Activated CD8-positive, alpha-beta memory T cell treated with anti-CD3 and anti-CD28 coated beads for 1 hour (primary cell): ENCODE results near the gene SEMA3D.

Source experiments
- DNase-seq, 2 donors: peaks; one replicate each; pipeline ENCODE4 v3.0.0-alpha.2; 2020; ENCODE audit warnings: low read depth in 1 of 2; ENCODE audit errors: extremely low read depth in 1 of 2

The SEMA3D gene

DNA sequence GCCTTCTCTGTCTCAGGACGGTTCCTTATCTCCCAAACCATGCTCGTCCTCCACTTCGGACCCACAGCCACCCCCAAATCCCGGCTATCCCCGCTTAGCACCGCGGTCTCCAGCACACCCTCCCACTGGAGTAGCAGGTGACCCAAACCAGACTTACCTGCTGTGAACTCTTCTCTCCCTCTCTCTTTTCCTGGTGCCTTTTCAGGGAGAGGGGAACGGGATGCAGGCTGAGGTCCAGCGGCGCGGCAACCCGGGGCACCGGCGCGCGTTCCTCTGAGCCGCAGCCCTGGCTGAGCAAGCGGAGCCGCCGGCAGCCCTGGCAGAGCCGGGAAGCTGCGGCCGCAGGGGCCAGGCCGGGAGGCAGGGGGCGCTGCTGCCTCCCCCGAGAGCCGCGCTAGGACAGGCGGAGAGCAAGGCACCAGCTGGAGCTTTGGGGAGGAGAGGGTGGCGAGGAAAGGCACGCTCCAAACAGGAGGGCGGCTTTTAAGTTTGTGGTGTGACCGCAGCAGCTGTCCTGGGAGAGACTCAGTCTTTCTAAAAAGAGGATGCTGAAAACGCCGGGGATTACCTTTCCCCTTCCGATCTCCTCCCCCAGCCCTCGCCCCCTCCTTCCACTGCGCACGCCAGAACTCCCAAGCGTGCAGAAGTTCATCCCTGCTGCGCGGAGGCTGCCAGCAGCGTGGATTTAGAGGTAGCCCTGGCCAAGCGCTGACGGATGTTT, at the start of gene SEMA3D:
Gene SEMA3D, minus strand, starts transcription at position 536 of the 721 bp plus-strand sequence. CDS start 65,165 bp downstream, outside the sequence.
- DNase-seq, result no peak

DNA sequence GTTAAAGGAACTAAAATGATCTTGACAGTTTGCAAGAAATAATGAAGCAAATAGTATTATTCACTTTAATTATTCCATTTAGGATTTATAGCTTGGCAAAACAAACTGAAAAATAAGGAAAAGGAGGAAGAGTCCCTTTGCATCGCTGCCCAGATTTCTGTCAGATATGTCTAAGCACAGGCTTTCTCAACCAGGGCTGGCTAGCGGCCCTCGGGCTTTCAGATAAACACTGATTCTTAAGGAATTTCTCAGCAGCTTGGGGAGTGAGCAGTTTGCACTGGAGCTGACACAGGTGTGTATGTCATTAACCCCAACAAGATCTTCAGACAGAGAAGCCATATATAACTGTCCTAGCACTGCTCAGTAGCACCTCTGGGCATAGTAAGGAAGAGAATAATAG, 47.9 kb upstream of the SEMA3D start:
- no peak for DNase-seq

DNA sequence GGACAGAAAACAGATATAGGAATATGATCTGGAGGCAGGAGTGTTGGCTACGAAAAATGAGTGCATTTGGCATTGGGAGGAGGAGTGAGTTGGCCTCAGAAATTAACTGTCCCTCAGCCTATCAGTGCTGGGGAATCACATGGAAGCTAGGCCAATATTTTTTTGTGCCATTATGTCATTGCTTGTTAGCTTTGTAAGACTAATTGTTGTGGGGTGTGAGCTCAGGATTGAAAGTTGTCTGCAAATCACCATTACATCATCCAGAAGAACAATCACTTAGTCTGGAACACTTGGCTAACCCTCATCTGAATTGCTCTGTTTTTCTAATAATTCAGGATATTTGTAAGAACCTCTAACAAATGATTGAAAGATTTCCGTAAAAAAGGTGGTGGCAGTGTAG, 45.2 kb upstream of the SEMA3D start:
- no peak for DNase-seq

DNA sequence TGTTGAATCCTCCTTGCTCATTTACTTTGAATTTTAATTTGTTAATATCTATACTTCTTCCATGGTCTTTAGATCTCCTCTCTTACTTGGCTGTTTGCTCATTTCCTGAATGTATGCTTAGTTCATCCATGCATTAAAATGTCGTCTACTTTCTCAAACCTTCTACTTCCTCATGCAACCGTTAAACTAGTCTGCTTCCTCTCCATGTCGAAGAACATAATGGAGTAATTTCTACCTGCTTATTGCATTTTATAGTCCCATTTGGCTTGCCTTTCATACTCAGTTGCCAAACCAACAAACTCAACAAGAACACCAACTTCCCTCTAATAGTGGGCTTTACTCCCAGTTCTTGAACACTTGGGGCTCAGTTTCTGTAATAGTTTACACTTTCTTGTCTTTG, 43.8 kb upstream of the SEMA3D start:
- no peak for DNase-seq

DNA sequence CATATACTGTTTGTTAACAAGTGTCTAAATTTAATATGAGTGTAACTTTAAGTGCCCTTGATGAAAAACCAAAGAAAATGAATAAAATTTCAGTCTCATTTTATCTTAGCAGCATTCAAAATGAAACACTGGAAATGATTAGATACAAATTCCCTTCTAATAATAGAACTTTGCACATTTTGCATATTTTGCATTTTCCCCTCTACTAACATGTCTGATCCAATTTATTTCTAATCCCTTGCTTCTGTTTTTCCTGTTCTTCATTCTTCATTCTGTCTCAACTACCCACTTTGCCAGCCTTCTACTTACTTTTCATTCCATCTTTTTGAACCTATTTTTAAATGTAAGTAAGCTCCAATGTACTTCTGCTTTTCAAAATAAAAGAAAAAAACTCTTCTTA, 42.7 kb upstream of the SEMA3D start:
- no peak for DNase-seq

DNA sequence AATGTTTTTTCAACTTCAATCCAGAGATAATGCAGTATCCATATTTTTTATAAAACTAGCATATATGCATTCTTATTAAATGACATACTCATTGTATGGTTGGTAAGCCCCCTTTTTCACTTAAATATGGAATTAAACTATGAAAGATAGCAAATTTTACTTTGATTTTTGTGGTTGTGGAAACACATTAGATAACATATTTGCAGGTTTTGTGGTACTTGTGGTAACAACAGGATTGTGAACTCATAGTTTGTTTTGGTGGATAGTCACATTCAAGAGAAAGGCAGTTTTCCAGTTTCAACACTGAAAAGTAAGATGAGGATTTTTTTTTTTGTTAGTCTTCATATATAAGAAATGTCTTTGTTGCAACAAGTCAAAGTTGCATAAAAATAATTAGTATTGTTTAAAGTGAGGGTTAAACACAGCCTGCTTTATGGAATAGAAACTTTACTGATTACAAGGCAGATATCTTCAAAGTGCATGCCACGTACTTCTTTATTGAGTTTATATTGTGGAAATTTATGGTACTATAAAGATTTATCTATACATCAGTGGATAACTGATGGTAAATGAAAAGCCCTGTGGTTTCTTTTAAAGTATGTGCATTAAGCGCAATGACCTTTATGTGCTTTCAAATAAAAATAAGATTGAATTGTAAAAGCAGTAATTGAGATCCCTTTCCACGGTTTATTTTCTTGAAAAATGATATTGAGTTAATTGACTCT, 39.7 kb upstream of the SEMA3D start:
- no peak for DNase-seq

DNA sequence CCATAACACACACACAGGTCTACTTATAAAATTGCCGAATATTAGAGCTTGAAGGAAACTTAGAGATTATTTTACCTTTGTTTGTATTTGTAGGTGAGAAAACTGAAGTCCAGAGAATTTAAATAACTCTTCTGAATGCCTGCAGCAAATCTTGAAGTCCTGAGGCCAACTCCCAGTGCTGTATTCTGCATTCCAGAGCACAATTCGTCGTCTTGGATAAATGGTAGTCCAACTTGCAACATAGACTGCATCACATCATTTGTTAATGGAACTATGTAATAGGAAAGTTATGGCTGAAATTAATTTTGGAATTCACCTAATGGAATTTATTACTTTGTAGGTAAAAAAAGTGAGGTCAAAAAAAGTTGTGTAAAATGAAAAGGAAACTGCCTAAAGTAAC, 37.3 kb upstream of the SEMA3D start:
- DNase-seq, result no peak

DNA sequence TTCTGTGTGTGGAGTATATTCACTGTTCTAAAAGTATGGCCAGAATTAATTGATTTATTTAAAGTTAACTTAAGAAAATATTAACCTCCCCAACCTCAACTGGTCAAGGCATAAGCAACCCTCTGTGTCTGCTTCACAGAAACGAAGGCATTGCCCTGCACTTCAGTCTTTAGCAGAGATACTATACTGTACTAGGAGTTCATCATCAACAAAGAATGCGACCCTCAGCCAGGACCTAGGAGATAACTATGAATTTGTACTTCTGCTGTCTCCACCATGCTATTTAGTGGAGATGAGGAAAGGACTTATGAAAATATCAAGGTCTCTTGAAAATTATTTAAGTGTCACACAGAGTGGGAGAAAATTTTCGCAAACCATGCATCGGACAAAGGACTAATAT, 35.7 kb upstream of the SEMA3D start:
- no peak for DNase-seq

DNA sequence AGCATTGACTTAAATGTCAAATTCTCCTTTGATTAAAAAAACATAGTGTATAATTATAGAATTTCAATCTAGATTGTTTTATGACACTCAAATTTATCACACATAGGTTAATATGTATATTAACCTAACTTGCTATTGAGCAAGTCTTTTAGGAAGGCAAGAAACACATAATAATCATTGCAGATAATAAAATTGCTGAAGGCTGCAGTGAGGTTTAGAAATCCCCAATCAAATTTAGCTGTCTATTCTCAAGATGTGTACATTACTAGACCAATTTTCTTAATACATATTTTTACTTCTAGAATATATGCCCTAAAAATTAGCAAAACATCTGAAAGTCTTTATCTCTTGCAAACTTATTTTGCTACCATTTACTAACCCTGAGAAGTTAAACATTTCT, 34.9 kb upstream of the SEMA3D start:
- DNase-seq, result no peak

DNA sequence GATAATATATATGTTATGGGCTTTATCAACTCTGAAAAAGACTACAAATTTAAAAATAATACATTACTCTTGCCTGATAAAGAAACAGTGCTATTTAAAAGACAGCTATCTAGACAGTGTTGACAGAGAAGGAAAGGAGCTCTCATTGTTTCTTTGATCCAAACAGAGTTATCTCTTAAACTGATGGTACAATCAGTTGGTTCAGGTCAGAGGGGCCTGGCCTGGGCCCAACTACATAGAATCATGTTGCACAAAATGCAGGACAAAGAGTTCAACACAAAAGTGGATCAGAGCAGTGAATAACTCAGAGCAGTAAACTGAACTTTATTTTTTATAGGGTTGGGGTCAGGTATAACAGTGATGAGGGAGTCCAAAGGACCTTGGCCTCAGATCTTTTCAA, 33.8 kb upstream of the SEMA3D start:
- DNase-seq, result no peak

DNA sequence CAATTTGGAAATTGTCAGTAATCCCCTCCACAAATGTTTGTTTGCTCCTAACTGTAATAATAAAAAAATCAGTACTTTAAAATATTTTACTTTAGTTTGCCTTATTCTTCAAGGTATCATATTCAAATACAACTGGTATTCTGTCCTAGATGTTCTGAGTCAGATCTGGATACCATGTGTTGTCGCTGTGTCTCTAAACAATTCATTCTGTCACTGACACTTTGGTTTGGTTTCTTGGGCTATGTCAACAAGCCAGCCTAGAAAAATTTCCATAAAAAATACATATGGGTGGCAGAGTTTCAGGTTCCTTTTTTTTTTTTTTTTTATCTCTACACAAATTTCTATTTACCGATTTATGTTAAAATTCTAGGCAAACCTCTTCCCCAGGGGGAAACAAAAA, 33.2 kb upstream of the SEMA3D start:
- no peak for DNase-seq

DNA sequence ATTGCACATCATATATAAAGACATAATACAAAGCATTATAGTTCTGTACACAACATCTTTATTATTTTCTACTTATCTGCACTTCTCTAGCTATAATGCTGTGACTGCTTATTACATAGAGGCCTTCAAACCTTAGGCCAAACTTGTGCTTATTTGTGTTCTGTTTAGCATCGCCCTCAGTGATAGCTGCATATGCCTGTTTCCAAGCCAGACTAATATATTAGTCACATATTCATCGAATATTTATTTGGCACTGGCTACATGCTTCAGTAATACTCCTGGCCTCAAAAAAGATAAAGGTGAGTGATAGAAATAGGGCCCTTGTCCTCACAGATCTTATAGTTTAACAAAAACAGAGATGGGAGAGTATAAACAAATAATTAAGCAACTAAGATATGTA, 30.2 kb upstream of the SEMA3D start:
- no peak for DNase-seq

DNA sequence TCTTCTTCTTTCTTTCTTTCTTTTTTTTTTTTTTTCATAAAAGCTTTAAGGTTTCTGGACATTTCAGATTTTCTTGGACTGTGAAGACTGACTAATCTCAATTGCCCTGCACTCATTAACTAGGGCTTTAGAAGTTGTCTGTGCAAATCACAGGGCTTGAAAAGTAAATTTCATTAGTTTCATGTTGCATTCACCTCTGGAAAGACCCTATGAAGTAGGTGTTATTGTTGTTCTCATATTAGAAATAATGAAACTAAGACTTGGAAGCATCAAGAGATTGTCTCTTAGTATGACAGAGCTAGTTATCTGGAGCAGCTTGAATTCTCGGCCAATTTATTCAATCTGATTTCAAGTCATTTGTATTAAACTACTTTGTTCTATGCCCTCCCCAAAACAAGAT, 28.2 kb upstream of the SEMA3D start:
- no peak for DNase-seq

DNA sequence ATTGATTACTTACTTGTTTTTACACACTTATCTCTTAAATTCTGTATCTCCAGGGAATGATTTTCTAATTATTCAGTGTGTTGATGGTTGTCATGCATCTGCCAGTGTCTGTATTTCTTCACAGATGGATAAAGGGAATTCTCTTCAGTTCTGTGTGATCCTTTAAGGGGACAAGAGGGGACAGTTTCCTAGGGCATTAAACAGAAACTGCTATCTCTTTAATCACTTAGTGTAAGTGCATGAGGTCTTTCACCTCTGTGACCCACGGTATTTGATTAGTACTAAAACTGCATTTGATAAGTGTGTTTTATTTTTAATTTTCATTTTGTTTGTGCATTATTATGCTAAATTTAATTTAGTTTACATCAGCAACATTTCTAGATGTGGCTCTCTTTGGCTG, 26.6 kb upstream of the SEMA3D start:
- no peak for DNase-seq

DNA sequence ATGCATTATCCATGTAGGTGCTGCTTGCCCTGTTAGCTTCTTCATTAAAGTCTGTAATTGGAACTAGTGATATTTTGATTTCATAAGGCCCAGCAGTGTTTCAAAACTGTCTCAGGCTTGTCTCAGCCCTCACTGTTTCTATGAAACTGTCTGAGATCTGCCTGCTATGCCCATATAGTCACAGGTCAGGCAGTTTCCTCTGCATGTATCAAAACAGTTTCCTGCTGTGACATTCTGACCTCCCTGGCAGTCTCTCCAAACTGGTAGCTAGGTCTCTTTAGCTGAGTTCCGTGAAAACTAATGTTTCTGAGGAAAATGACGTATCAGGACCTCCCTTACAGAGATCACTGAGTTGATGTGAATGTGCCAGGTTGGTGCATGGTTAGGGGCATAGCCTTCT, 18.9 kb upstream of the SEMA3D start:
- DNase-seq, result no peak

DNA sequence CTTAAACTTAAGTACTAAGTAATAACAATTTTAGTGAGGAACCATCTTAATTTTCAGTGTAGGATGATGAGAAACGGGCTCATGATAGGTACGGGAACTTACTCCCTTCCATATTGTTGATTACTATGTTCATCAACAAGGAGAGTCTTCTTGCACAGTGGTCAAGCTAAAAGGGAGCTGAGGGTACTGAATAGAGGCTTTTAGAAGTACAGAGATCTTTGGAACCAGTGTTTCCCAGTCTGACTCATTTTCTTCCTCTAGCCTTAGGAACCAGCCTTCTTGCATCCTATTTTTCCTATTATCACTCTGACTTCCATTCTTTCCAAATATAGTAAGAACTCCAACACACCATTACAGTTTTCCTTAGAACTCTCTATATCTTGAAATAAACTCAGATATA, 17.6 kb upstream of the SEMA3D start:
- no peak for DNase-seq

DNA sequence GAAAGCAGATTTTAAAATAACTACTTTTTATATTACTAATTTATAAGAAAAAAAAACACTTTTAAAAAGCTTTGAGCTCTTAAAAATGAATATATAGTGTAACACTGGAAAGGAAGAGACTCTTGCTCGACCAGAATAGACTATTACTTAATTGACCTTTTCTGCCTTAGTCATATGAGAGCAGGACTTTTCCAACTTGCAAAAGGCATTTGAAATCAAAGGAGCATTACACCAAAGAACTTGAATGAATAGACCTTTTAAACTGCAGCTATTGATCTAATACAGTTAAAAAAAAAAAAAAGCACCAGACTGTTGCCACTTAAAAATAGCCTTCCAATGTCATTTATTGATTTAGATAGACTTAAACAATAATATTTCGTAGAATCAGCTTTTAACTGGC, 17.2 kb upstream of the SEMA3D start:
- DNase-seq, result no peak

DNA sequence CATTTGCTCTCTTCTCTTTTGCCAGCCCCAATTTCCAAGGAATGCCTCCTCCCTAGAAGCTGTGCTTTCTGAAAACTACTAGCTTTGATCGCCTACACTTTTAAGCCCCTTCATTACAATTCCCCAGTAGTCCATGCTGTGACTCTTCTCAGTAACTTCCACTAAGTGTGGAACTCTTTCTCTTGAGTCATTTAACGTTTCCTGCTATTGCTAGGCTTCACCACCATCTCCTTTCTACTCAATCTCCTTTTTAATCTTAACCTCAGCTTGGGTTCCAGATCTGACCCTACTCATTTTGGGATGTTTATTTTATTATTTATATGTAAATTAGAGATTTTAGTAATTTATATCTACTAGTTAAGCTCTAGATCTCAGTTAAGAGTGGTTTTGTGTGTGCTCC, 14.4 kb upstream of the SEMA3D start:
- DNase-seq, result no peak

DNA sequence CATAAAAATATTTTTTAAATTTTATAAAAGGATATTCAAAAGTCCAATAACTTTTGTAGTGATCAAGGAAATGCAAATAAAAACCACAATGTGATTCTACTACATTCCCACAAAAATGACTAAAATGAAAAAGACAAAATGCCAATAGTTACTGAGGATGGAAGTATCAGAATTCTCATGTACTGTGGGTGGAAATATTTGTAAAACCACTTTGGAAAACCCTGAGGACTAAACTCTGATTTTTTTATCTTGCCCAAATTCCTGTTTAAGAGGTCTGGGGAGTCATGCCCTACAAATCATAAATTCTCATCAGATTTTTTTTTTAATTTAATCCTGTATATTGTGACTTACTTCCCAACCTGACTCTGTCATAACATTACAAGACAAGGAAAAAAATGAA, 9.8 kb upstream of the SEMA3D start:
- no peak for DNase-seq

DNA sequence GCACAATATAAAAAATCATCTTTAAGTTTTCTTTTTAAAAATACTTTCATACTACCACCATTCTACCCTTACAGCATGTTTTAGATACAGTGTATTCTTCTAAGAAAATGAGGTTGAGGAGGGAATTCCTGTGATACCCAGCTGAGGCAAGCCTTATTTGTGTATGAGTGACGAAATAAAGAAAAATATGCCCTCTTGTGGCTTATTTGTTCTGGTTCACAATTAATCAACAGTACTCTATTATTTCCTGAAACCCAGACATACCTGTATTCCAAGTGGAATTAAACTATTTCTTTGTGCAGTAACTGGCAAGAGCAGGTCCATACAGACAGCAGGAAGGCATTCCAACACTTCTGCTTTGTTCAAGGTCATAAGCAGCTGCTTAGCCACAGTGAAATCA, 4.5 kb upstream of the SEMA3D start:
- DNase-seq, result no peak

DNA sequence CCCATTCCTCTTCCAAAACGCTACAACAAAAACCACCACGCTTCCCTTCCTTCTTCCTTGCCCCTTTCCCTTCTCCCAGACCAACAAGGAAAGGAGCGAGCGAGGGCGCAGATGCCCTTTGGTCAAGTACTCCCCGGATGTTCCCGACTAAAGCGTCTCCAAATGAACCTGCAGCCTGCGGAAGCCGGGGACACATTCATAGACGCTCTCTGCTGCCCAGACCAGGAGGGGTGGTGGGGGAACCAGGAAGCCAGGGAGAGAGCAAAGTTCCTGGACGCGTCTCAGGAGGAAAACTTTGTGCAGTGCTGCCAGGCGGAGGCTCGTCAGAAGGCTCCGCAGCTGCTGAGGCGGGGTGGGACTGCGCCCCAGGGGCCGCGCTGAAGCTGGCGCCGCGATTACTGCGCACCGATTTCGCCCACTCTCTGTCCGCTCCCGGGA, 754 bp downstream of the SEMA3D start:
- DNase-seq, result no peak

DNA sequence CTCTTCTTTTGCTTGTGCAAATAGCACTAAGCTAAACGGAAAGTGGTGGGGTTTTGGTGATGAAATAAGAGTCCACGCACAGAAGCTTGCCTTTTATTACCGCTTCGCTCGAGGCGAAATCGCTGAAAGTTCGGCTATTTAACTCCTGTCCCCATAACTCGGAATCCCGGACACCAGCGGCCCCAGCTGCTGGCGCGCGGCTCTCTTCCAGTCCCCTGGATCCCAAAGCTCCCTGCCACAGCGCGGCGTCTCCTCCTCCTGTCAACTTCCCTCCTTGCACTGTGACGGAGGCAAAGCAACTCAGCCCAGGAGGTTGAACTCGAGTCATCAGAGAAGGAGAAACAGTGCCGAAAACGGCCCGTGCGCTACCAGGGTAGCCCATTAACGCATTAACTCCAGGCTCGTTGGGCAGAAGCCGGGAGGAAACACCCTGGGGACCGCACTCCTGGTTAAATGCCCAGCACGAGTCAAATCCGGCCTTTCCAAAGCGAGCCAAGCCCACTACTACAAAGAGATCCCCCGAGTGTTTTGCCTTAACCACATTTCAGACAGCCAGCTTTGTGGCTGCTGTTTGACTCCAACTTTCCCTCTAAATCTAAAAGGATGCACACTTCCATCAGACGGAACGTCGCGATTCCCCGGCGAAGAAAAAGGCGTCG, 1.3 kb downstream of the SEMA3D start:
- DNase-seq, result no peak
